ENCODE results near the gene KDELR3. TPM values are rescaled to one million over a fixed set of nuclear protein-coding genes. Genes with fewer than 3 reads are reported as not detected.

The KDELR3 gene
- polyA plus RNA-seq, 1 of the 3 experiments (the other 2 are of a cell fraction): 17.1 TPM

DNA sequence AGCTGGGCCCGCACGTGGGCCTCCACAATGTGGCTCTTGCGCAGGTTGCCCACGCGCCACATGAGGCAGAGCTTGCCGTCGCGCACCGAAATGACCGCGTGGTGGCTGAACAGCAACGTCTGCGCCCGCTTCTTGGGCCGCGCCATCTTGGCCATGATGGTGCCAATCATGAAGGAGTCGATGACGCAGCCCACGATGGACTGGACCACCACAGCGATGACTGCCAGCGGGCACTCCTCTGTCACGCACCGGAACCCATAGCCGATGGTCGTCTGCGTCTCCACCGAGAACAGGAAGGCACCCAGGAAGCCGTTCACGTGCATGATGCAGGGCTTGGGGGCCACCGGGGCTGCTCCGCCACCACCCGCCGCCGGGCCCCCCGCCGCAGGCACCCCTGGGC is 40.4 kb upstream of the KDELR3 start:
- no peak overlapping the region for H3K4me2 ChIP-seq
- CTCF ChIA-PET: no interaction called here

DNA sequence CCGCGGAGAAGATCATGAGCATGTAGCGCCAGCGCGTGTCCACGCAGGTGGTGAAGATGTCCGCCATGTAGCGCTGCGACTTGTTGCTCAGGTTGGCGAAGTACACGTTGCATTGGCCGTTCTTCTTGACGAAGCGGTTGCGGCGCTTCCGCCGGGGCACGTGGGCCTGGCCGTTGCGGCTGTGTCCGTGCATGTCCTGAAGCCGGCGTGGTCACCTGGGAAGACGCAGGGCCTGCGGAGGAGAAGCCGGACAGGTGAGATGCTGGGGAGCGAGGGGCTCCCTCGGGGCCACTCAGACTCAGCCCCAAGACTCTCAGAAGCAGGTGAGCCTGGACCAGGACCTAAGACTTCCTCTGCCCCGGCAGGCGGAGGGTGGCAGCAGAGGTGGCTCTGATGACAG is 40.0 kb upstream of the KDELR3 start:
- Histone ChIP-seq H3K9me3 (no peaks in the 10 kb centered on the region), H3K4me3 (ENCODE audit: low read depth in 2 of 2, low read length in 1 of 2) (no peak overlapping the region), H3K27me3 (ENCODE audit: insufficient read depth) (no peaks in the 10 kb centered on the region), H3K4me1 (ENCODE audit: control insufficient read depth in 1 of 2, insufficient read depth in 2 of 2, low read depth in 1 of 2, low read length in 1 of 2) (no peaks in the 10 kb centered on the region), H3K9me2 (no peaks in the 10 kb centered on the region), H3K4me2 (no peak overlapping the region), H4K20me1 (ENCODE audit: insufficient read depth) (no peaks in the 10 kb centered on the region), H3K9ac (no peak overlapping the region), H3K36me3 (replicated peaks in 1 of 2; ENCODE audit: control insufficient read depth in 1 of 2, insufficient read depth in 2 of 2, low read length in 1 of 2) (no peaks in the 10 kb centered on the region), H3K79me2 (ENCODE audit: insufficient read depth) (no peaks in the 10 kb centered on the region), H3F3A (replicated peaks; ENCODE audit: insufficient read depth) (no peaks in the 10 kb centered on the region), H3K27ac (ENCODE audit: low read depth in 2 of 2, low read length in 1 of 2) (no peak overlapping the region), H2AFZ (ENCODE audit: low read depth) (no peak overlapping the region)
- no peak for DNase-seq
- 92% methylated on average over 11 of the region's 31 CpGs for WGBS (ENCODE audit: low lambda C conversion rate)
- ChIA-PET CTCF (no interaction called here), POLR2A (no interaction called here)
- TF ChIP-seq FOXM1 (IDR thresholded peaks at IDR 0.05; ENCODE audit: low read depth) (no peak), YY1 (IDR thresholded peaks at IDR 0.05; ENCODE audit: low read depth) (no peak), RCOR1 (IDR thresholded peaks at IDR 0.05; ENCODE audit: low read length) (no peak), NRF1 (IDR thresholded peaks at IDR 0.05; ENCODE audit: low read depth, low read length) (no peak), JUND (IDR thresholded peaks at IDR 0.05) (no peak), MEF2A (IDR thresholded peaks at IDR 0.05; ENCODE audit: borderline replicate concordance, low read depth) (no peak), SIN3A (IDR thresholded peaks at IDR 0.05; ENCODE audit: borderline replicate concordance, low read depth, low read length) (no peak), CHD2 (IDR thresholded peaks at IDR 0.05; ENCODE audit: low read length, partially characterized antibody) (no peak), RAD21 (IDR thresholded peaks at IDR 0.05; ENCODE audit: low read length) (no peak), FOXJ3 (CRISPR knock-in tag; IDR thresholded peaks at IDR 0.05) (no peak), GABPA (IDR thresholded peaks at IDR 0.05; ENCODE audit: low read depth) (no peak)
- TF ChIP-seq, protein P1, sequence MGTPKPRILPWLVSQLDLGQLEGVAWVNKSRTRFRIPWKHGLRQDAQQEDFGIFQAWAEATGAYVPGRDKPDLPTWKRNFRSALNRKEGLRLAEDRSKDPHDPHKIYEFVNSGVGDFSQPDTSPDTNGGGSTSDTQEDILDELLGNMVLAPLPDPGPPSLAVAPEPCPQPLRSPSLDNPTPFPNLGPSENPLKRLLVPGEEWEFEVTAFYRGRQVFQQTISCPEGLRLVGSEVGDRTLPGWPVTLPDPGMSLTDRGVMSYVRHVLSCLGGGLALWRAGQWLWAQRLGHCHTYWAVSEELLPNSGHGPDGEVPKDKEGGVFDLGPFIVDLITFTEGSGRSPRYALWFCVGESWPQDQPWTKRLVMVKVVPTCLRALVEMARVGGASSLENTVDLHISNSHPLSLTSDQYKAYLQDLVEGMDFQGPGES (IDR thresholded peaks at IDR 0.05; ENCODE audit: low read depth, low read length): no peak
- TF ChIP-seq, protein P2, sequence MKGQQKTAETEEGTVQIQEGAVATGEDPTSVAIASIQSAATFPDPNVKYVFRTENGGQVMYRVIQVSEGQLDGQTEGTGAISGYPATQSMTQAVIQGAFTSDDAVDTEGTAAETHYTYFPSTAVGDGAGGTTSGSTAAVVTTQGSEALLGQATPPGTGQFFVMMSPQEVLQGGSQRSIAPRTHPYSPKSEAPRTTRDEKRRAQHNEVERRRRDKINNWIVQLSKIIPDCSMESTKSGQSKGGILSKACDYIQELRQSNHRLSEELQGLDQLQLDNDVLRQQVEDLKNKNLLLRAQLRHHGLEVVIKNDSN (IDR thresholded peaks at IDR 0.05; ENCODE audit: borderline replicate concordance, low read depth): no peak
- TF ChIP-seq, protein P3, sequence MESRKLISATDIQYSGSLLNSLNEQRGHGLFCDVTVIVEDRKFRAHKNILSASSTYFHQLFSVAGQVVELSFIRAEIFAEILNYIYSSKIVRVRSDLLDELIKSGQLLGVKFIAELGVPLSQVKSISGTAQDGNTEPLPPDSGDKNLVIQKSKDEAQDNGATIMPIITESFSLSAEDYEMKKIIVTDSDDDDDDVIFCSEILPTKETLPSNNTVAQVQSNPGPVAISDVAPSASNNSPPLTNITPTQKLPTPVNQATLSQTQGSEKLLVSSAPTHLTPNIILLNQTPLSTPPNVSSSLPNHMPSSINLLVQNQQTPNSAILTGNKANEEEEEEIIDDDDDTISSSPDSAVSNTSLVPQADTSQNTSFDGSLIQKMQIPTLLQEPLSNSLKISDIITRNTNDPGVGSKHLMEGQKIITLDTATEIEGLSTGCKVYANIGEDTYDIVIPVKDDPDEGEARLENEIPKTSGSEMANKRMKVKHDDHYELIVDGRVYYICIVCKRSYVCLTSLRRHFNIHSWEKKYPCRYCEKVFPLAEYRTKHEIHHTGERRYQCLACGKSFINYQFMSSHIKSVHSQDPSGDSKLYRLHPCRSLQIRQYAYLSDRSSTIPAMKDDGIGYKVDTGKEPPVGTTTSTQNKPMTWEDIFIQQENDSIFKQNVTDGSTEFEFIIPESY (IDR thresholded peaks at IDR 0.05; ENCODE audit: borderline replicate concordance, low read depth): no peak

More for the DNA sequence above, 40.4 kb upstream of the KDELR3 start:
- Histone ChIP-seq H3K27me3 (ENCODE audit: insufficient read depth) (no peaks in the 10 kb centered on the region), H3K4me3 (ENCODE audit: low read depth in 2 of 2, low read length in 1 of 2) (no peak overlapping the region), H3K9ac (no peak overlapping the region), H3K27ac (ENCODE audit: low read depth in 2 of 2, low read length in 1 of 2) (no peak overlapping the region), H4K20me1 (ENCODE audit: insufficient read depth) (no peaks in the 10 kb centered on the region), H3K79me2 (ENCODE audit: insufficient read depth) (no peaks in the 10 kb centered on the region), H3K9me3 (no peaks in the 10 kb centered on the region), H2AFZ (ENCODE audit: low read depth) (no peak overlapping the region), H3K36me3 (replicated peaks in 1 of 2; ENCODE audit: control insufficient read depth in 1 of 2, insufficient read depth in 2 of 2, low read length in 1 of 2) (no peaks in the 10 kb centered on the region), H3K9me2 (no peaks in the 10 kb centered on the region), H3K4me1 (ENCODE audit: control insufficient read depth in 1 of 2, insufficient read depth in 2 of 2, low read depth in 1 of 2, low read length in 1 of 2) (no peaks in the 10 kb centered on the region), H3F3A (replicated peaks; ENCODE audit: insufficient read depth) (no peaks in the 10 kb centered on the region)
- no peak for DNase-seq
- WGBS (ENCODE audit: low lambda C conversion rate): 92% methylated on average over 10 of the region's 36 CpGs
- TF ChIP-seq POLR2AphosphoS5 (IDR thresholded peaks at IDR 0.05; ENCODE audit: low read depth, low read length) (no peak), TCF12 (IDR thresholded peaks at IDR 0.05) (no peak), FOXM1 (IDR thresholded peaks at IDR 0.05; ENCODE audit: low read depth) (no peak), RCOR1 (IDR thresholded peaks at IDR 0.05; ENCODE audit: low read length) (no peak), FOXJ3 (CRISPR knock-in tag; IDR thresholded peaks at IDR 0.05) (no peak), RAD21 (IDR thresholded peaks at IDR 0.05; ENCODE audit: low read length) (no peak), MXI1 (IDR thresholded peaks at IDR 0.05; ENCODE audit: low read depth, low read length) (no peak)
- TF ChIP-seq, protein P4, sequence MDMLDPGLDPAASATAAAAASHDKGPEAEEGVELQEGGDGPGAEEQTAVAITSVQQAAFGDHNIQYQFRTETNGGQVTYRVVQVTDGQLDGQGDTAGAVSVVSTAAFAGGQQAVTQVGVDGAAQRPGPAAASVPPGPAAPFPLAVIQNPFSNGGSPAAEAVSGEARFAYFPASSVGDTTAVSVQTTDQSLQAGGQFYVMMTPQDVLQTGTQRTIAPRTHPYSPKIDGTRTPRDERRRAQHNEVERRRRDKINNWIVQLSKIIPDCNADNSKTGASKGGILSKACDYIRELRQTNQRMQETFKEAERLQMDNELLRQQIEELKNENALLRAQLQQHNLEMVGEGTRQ (IDR thresholded peaks at IDR 0.05; ENCODE audit: borderline replicate concordance, low read depth, low read length): no peak
- TF ChIP-seq, protein P5, sequence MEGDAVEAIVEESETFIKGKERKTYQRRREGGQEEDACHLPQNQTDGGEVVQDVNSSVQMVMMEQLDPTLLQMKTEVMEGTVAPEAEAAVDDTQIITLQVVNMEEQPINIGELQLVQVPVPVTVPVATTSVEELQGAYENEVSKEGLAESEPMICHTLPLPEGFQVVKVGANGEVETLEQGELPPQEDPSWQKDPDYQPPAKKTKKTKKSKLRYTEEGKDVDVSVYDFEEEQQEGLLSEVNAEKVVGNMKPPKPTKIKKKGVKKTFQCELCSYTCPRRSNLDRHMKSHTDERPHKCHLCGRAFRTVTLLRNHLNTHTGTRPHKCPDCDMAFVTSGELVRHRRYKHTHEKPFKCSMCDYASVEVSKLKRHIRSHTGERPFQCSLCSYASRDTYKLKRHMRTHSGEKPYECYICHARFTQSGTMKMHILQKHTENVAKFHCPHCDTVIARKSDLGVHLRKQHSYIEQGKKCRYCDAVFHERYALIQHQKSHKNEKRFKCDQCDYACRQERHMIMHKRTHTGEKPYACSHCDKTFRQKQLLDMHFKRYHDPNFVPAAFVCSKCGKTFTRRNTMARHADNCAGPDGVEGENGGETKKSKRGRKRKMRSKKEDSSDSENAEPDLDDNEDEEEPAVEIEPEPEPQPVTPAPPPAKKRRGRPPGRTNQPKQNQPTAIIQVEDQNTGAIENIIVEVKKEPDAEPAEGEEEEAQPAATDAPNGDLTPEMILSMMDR (IDR thresholded peaks at IDR 0.05): no peak
- POLR2A ChIA-PET: no interaction called here
